Pancreas (tissue), 10 donors: ENCODE data around the gene USP24. TPM values are rescaled to one million over a fixed set of nuclear protein-coding genes. Genes with fewer than 3 reads are reported as not detected.

Source experiments
- ATAC-seq, 4 donors: fragments of 200-7000 bp; cut with Tn5 transposase; one replicate each; pipeline versions ENCODE4 v1.8.0 to v1.9.1; 2020; ENCODE audit warnings: mild to moderate bottlenecking in 4 of 4, moderate library complexity in 4 of 4
- DNase-seq, 6 donors: peaks; one replicate each; pipeline ENCODE4 v3.0.0-alpha.2; 2020
- FAIRE-seq: peaks from 2 replicates; lab custom pipeline; 2012; peaks lifted over from hg19 to GRCh38; lab: Jason Lieb, UNC
- H3K27ac ChIP-seq, 4 donors: fragments of 200-600 bp; sonication (generic); 1 replicate in 3 of 4; 2 replicates in 1 of 4; pipeline versions ENCODE4 v1.5.0 to v1.8.0; 2020
- H3K27me3 ChIP-seq, 4 donors: fragments of 200-600 bp; one replicate each; pipeline ENCODE4 v1.8.0; 2021
- H3K36me3 ChIP-seq, 3 donors: fragments of 200-600 bp; sonication (generic) in 1 of 3; one replicate each; pipeline versions ENCODE4 v1.5.0 to v1.8.0; 2020 to 2021
- H3K4me1 ChIP-seq, 3 donors: fragments of 200-600 bp; one replicate each; pipeline ENCODE4 v1.8.0; 2021
- H3K4me3 ChIP-seq, 4 donors: fragments of 200-600 bp; sonication (generic) in 2 of 4; one replicate each; pipeline versions ENCODE4 v1.5.0 to v1.8.0; 2020 to 2021
- H3K9me3 ChIP-seq, 4 donors: fragments of 200-600 bp; one replicate each; pipeline ENCODE4 v1.8.0; 2021
- WGBS, 2 donors: extraction: QIAGEN DNeasy Blood & Tissue Kit; methylation state at CpG; one replicate each; pipeline ENCODE4 v1.1.7; 2013; 5-methylcytosine and 5-hydroxymethylcytosine counted together
- intact Hi-C, 3 donors: fragments of 100-400 bp; cut with DNase I; formaldehyde crosslinking; loops; one replicate each; pipeline versions ENCODE4 v1.11.1 to v1.14.2; 2022
- polyA plus RNA-seq, 2 donors: library from polyadenylated mRNA; stranded (reverse); fragments of 200-250 nt; gene quantifications; one replicate each; pipeline ENCODE4 v1.2.3, GENCODE V29; 2013
- total RNA-seq, 6 donors: library from RNA; stranded (reverse); fragmentation: NEBNext Ultra II Directional in 4 of 6; extraction: Animal tissue kit (Norgen Biotek cat#: 25700) in 4 of 6; gene quantifications; one replicate each; pipeline versions ENCODE4 v1.2.1 to v1.2.4, GENCODE V29; 2021 to 2023
- TF ChIP-seq, protein P1 (sequence below), 4 donors: fragments of 200-600 bp; sonication (generic) in 3 of 4; IDR thresholded peaks; one replicate each; pipeline versions ENCODE4 v1.5.0 to v1.8.0; 2021; ENCODE audit warnings: antibody characterized with exemption in 4 of 4
- donor health status: healthy with polysubstance abuse.
- donor health status: DM: no; HTN: no; CAD: no; lungs with moderate emphysema.
- donor health status: DM: no; HTN: no; CAD: no.
- donor health status: control.
- donor health status: control.
- donor health status: Bipolar disorder and iron deficiency.
- donor health status: DM: yes; HTN: yes; CAD: no.
- donor health status: DM: no; HTN: no; CAD: no.
- donor health status: DM: no; HTN: no; CAD: no.
- donor health status: DM: yes; HTN: yes; CAD: no.

USP24 gene
- total and polyA plus RNA-seq, 8 donors: 7.5 to 26.8 (median 14.5) TPM

DNA sequence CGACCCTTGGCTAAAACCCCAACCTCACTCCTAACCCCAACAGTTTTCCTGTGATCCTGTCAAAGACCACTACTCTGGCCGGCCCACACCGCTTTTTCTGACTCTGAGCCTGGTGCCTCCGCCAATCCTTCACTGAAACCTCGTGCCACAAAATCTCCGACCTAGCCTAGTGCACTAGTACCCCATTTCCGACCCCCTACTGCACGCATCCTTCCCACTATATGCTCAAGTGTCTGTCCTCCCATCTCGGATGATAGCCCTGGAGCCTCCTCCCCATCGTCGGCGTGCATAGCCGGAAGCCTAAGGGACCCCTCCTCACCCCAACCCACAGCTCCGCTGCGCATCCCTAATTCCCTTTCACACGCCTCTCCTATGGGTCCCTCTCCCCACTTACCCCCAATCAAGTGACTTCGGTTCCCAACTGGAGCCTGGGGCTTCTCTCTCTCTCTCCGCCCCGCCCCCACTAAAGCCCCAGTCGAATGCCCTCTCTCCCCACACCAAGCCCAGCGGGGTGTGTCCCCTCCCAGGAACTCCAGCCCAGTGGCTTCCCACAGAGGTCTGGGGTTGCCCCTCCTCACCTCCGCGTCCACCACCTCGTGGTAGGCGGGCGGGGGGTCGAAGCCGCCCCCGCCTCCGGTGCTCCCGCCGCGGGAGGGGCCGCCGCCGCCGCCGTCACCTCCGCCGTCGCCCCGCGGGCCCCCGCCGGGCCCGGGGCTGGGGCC is 791 bp downstream of the USP24 start:
- ATAC-seq (peak; percentile 3 to 11 (median 4)), DNase-seq (peak in 5 of 6 donors; percentile 29 to 79 (median 49)), FAIRE-seq (no peak)
- Histone ChIP-seq H3K4me1 (peaks cover 18 to 45% (median 25%) of the 10 kb centered on the region in 3 donors), H3K27me3 (no peaks in the 10 kb centered on the region), H3K4me3 (peak overlapping the region; percentile 59 to 95 (median 76)), H3K9me3 (no peaks in the 10 kb centered on the region), H3K36me3 (no peaks in the 10 kb centered on the region), H3K27ac (peak overlapping the region; percentile 75 to 96 (median 92))
- TF ChIP-seq, protein P1, sequence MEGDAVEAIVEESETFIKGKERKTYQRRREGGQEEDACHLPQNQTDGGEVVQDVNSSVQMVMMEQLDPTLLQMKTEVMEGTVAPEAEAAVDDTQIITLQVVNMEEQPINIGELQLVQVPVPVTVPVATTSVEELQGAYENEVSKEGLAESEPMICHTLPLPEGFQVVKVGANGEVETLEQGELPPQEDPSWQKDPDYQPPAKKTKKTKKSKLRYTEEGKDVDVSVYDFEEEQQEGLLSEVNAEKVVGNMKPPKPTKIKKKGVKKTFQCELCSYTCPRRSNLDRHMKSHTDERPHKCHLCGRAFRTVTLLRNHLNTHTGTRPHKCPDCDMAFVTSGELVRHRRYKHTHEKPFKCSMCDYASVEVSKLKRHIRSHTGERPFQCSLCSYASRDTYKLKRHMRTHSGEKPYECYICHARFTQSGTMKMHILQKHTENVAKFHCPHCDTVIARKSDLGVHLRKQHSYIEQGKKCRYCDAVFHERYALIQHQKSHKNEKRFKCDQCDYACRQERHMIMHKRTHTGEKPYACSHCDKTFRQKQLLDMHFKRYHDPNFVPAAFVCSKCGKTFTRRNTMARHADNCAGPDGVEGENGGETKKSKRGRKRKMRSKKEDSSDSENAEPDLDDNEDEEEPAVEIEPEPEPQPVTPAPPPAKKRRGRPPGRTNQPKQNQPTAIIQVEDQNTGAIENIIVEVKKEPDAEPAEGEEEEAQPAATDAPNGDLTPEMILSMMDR (IDR thresholded peaks at IDR 0.05): no peak
- 1% methylated on average over 32 to 46 of the region's 46 CpGs for WGBS, 2 donors
- intact Hi-C loops: no loop called here

DNA sequence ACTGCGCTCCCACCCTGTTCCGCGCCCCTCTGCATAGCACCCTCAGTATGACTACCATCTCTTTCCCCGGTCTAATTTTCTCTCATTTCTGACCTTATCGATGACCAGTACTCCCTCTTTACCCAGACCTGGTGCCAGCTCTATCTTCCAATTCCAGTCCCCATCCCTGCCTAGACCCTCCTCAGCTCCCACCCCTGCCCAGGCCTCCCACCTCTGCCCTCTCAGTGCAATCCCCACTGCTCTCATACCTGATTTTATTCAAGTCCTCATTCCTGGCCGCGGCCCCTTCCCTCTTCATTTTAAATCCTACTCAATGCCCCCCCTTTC is 1.3 kb downstream of the USP24 start:
- 10 to 14% methylated on average over 7 of the region's 7 CpGs for WGBS, 2 donors
- no peaks in the 10 kb centered on the region for H3K27me3 ChIP-seq
- FAIRE-seq (no peak), DNase-seq (peak in 1 of 6 donors; percentile 17), ATAC-seq (no peak)
- H3K36me3 ChIP-seq: no peaks in the 10 kb centered on the region
- peak overlapping the region in 3 of 4 donors; percentile 91 to 96 (median 93) for H3K27ac ChIP-seq
- H3K9me3 ChIP-seq: no peaks in the 10 kb centered on the region
- TF ChIP-seq, protein P1 (IDR thresholded peaks at IDR 0.05): no peak
- H3K4me3 ChIP-seq: peak overlapping the region in 3 of 4 donors; percentile 59 to 95 (median 92)
- intact Hi-C loops: no loop called here
- peaks cover 18 to 47% (median 25%) of the 10 kb centered on the region in 3 donors for H3K4me1 ChIP-seq

DNA sequence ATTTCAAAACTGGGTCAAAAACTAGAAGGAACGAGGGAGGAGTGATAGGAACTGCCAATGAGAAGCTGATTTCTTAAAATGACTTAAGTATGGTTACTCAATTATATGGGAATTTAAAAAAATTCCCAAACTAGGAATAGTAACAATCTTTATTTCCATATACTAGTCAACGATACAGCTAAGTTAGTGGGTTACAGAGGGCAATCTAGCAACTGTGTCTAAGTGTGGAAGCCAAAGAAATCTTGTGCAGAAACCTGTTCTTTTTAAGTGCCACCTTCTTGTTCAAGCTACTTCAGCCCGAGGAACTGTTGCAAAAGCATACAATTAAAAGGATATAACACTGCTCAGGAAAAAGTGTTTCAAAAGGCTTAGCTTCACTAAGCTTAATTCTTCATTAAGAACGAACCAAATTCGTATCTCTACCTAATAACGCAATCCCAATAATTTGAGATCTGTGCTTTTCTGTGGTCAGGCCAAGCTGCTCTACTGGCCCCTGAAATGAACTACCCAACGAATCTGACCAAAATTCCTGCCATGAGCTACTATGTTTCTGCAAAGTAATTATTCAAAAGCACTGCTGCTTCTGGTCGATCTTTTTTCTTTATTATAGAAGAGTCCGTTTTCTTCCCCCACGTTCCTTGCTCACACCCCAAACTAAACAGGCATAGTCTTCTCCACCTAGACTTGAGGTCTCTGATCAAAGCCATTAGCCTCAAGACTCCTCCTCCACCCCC is 1.8 kb downstream of the USP24 start:
- FAIRE-seq: no peak
- ATAC-seq: no peak
- 8% methylated on average over 10 of the region's 10 CpGs for whole genome bisulfite sequencing, 2 donors
- TF ChIP-seq, protein P1 (IDR thresholded peaks at IDR 0.05): no peak
- H3K27ac ChIP-seq: peak overlapping the region in 2 of 4 donors; percentile 93 to 96
- no peaks in the 10 kb centered on the region for H3K27me3 ChIP-seq
- peaks cover 18 to 47% (median 25%) of the 10 kb centered on the region in 3 donors for H3K4me1 ChIP-seq
- peak overlapping the region in 3 of 4 donors; percentile 59 to 95 (median 92) for H3K4me3 ChIP-seq
- intact Hi-C loops: no loop called here
- H3K9me3 ChIP-seq: no peaks in the 10 kb centered on the region
- no peaks in the 10 kb centered on the region for H3K36me3 ChIP-seq
- no peak for DNase-seq

DNA sequence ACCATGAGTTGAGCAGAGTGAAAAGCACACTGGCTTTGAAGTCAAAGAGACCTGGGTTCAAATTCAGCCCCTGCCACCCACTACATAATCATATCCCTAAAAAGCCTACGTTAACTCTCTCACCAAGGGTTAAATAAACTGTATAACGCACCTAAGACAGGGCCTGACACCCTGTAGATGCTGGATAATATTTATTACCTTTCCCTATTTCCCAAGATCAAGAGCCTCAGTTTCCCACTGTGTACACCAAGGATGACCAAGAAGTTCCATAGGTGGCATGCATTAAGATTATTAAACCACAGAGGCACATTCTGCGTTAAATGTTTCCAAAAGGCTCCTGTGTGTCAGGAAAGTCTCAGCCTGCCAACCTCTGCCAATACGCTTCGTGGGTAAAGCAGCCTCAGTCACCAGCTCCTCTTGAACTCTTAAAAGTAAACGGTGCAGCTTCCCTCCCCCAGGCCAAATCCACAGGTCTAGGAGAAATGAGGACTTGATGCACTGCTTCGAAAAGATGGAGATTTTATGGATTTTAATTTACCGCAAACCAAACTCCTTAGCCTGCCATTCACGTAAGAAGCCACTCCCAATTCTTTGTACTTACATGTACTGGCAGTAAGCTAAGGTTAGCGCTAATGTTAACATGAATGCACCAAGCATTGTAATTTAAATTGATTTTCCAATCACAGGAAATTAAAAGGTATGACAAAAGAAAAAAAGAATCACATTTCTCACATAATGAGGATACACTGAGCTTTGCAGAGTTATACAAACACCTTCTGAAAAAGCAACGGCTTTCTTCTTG is 2.6 kb downstream of the USP24 start:
- FAIRE-seq: no peak
- WGBS, 2 donors: 12 to 17% methylated on average over 11 of the region's 11 CpGs
- H3K4me1 ChIP-seq: peaks cover 18 to 41% (median 25%) of the 10 kb centered on the region in 3 donors
- no peaks in the 10 kb centered on the region for H3K27me3 ChIP-seq
- intact Hi-C loops: no loop called here
- TF ChIP-seq, protein P1 (IDR thresholded peaks at IDR 0.05): no peak
- DNase-seq: no peak
- ATAC-seq: no peak
- no peaks in the 10 kb centered on the region for H3K9me3 ChIP-seq
- no peaks in the 10 kb centered on the region for H3K36me3 ChIP-seq
- peak overlapping the region in 3 of 4 donors; percentile 17 to 96 (median 70) for H3K27ac ChIP-seq
- peak overlapping the region in 2 of 4 donors; percentile 59 to 92 for H3K4me3 ChIP-seq
